Neural cell (in vitro differentiated cells): ENCODE results near the gene ARNT2. TPM values are rescaled to one million over a fixed set of nuclear protein-coding genes. Genes with fewer than 3 reads are reported as not detected.

Source experiments
- H2AFZ ChIP-seq: fragments of 200-600, 300-800 bp; sonication (generic), shearing (Covaris generic); 2 replicates; pipeline ENCODE4 v1.6.0; 2014; ENCODE audit warnings: low read depth, mild to moderate bottlenecking, antibody characterized with exemption, low read length, moderate library complexity
- H3F3A ChIP-seq: fragments of 200-600 bp; shearing (Covaris generic); 2 replicates; pipeline ENCODE4 v1.6.1; 2016; ENCODE audit warnings: mild to moderate bottlenecking, moderate library complexity, mixed read lengths, antibody characterized with exemption, low read length; ENCODE audit not compliant: insufficient read depth, poor library complexity, severe bottlenecking
- H3K27ac ChIP-seq: fragments of 200-600, 300-800 bp; sonication (generic), shearing (Covaris generic); 2 replicates; pipeline ENCODE4 v1.5.1; 2014; ENCODE audit warnings: mild to moderate bottlenecking, low read length, moderate library complexity
- H3K27me3 ChIP-seq: fragments of 300-800, 200-600 bp; sonication (generic), shearing (Covaris generic); 2 replicates; pipeline ENCODE4 v1.6.0; 2014; ENCODE audit warnings: mild to moderate bottlenecking, low read depth, low read length, moderate library complexity; ENCODE audit not compliant: insufficient read depth
- H3K36me3 ChIP-seq: fragments of 300-800, 200-600 bp; sonication (generic), shearing (Covaris generic); 2 replicates; pipeline ENCODE4 v1.5.1; 2014; ENCODE audit warnings: mild to moderate bottlenecking, antibody characterized with exemption, low read length, moderate library complexity; ENCODE audit not compliant: insufficient read depth
- H3K4me2 ChIP-seq: fragments of 300-800, 200-600 bp; sonication (generic), shearing (Covaris generic); 2 replicates; pipeline ENCODE4 v1.6.0; 2014; ENCODE audit warnings: mild to moderate bottlenecking, low read length
- H3K4me3 ChIP-seq: fragments of 300-800, 200-600 bp; sonication (generic), shearing (Covaris generic); 2 replicates; pipeline ENCODE4 v1.5.1; 2014; ENCODE audit warnings: mild to moderate bottlenecking, low read length, moderate library complexity
- H3K79me2 ChIP-seq: fragments of 200-600 bp; shearing (Covaris generic); replicated peaks from 2 replicates; pipeline ENCODE4 v1.6.0; 2014; ENCODE audit warnings: mild to moderate bottlenecking, low read length, moderate library complexity; ENCODE audit not compliant: insufficient read depth
- H3K9ac ChIP-seq: fragments of 300-800, 200-600 bp; sonication (generic), shearing (Covaris generic); 2 replicates; pipeline ENCODE4 v1.6.1; 2016; ENCODE audit warnings: mild to moderate bottlenecking, low read length, mixed read lengths
- H3K9me2 ChIP-seq: fragments of 200-600 bp; shearing (Covaris generic); 2 replicates; pipeline ENCODE4 v1.6.1; 2016; ENCODE audit warnings: mild to moderate bottlenecking, low read length, mixed read lengths; ENCODE audit not compliant: insufficient read depth
- H3K9me3 ChIP-seq: fragments of 200-600, 300-800 bp; sonication (generic), shearing (Covaris generic); 2 replicates; pipeline ENCODE4 v1.6.1; 2016; ENCODE audit warnings: mild to moderate bottlenecking, mixed run types, low read length, moderate library complexity, mixed read lengths
- H4K20me1 ChIP-seq: fragments of 200-600 bp; shearing (Covaris generic); 2 replicates; pipeline ENCODE4 v1.6.1; 2016; ENCODE audit warnings: mild to moderate bottlenecking, mixed run types; ENCODE audit not compliant: insufficient read depth
- EP300 ChIP-seq: fragments of 450-650 bp; conservative IDR thresholded peaks from 2 replicates; pipeline ENCODE4 v1.6.1; 2014; ENCODE audit warnings: antibody characterized with exemption, mild to moderate bottlenecking, moderate library complexity; ENCODE audit not compliant: poor library complexity, severe bottlenecking
- EZH2 ChIP-seq: fragments of 200-600, 300-800 bp; shearing (Covaris generic), sonication (generic); IDR thresholded peaks from 2 replicates; pipeline ENCODE4 v1.6.1; 2014; ENCODE audit warnings: antibody characterized with exemption, low read length, borderline replicate concordance, mild to moderate bottlenecking; ENCODE audit not compliant: insufficient read depth, poor library complexity, severe bottlenecking
- MXI1 ChIP-seq: fragments of 450-650 bp; conservative IDR thresholded peaks from 2 replicates; pipeline ENCODE4 v1.6.1; 2014; ENCODE audit warnings: antibody characterized with exemption, mild to moderate bottlenecking; ENCODE audit not compliant: poor library complexity, severe bottlenecking
- POLR2AphosphoS5 ChIP-seq: IDR thresholded peaks from 2 replicates; pipeline ENCODE4 v1.6.1; 2012
- RAD21 ChIP-seq: fragments of 450-650 bp; conservative IDR thresholded peaks from 2 replicates; pipeline ENCODE4 v1.6.1; 2014; ENCODE audit warnings: antibody characterized with exemption, mild to moderate bottlenecking, moderate library complexity
- SMC3 ChIP-seq: fragments of 450-650 bp; conservative IDR thresholded peaks from 2 replicates; pipeline ENCODE4 v1.6.1; 2014; ENCODE audit warnings: antibody characterized with exemption, mild to moderate bottlenecking, moderate library complexity; ENCODE audit not compliant: poor library complexity
- TAF1 ChIP-seq: IDR thresholded peaks from 2 replicates; pipeline ENCODE4 v1.6.1; 2012; ENCODE audit warnings: low read depth
- polyA plus RNA-seq: library from polyadenylated mRNA; depleted of rRNA; stranded (reverse); fragments of >200 nt; gene quantifications from 2 replicates; pipeline ENCODE4 v1.2.3, GENCODE V29; 2014
- TF ChIP-seq, protein P1 (sequence below): fragments of 450-650 bp; IDR thresholded peaks from 2 replicates; pipeline ENCODE4 v1.5.1; 2014; ENCODE audit warnings: antibody characterized with exemption, mild to moderate bottlenecking, moderate library complexity; ENCODE audit not compliant: poor library complexity, severe bottlenecking
- TF ChIP-seq, protein P2 (sequence below): IDR thresholded peaks from 2 replicates; pipeline ENCODE4 v1.6.1; 2012; ENCODE audit warnings: borderline replicate concordance

Gene ARNT2
- polyA plus RNA-seq, 1 donor from 2014 or later, result 41.2 TPM

DNA sequence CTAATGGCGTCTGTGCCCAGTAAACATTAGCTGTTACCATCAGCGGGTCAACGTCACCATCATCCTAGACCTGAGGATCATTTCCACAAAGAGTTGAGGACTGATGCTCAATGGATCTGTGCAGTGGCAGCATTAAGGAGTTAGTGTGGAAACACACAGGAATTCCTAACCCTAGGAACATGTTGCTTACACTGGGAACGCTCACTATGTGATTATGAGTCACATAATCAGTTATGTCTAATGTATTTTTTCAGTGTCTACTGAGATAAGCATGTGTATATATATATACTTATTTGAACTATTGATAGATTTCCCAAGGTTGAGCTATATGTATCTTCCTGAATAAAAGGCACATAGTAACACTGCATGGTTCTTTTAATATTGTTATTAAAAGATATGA, 19.0 kb downstream of the ARNT2 start:
- Histone ChIP-seq H4K20me1 (no peaks in the 10 kb centered on the region), H3K9me2 (no peaks in the 10 kb centered on the region), H3F3A (no peaks in the 10 kb centered on the region), H3K9me3 (peaks cover 3% of the 10 kb centered on the region), H3K9ac (no peak overlapping the region), H3K4me3 (no peak overlapping the region), H3K27ac (no peak overlapping the region), H3K4me2 (no peak overlapping the region), H3K79me2 (peaks cover 58% of the 10 kb centered on the region), H3K27me3 (no peaks in the 10 kb centered on the region), H3K36me3 (no peaks in the 10 kb centered on the region), H2AFZ (no peak overlapping the region)
- no peak for TF ChIP-seq POLR2AphosphoS5
- TF ChIP-seq MXI1, result no peak
- no peak for TF ChIP-seq RAD21
- TF ChIP-seq, protein P1, sequence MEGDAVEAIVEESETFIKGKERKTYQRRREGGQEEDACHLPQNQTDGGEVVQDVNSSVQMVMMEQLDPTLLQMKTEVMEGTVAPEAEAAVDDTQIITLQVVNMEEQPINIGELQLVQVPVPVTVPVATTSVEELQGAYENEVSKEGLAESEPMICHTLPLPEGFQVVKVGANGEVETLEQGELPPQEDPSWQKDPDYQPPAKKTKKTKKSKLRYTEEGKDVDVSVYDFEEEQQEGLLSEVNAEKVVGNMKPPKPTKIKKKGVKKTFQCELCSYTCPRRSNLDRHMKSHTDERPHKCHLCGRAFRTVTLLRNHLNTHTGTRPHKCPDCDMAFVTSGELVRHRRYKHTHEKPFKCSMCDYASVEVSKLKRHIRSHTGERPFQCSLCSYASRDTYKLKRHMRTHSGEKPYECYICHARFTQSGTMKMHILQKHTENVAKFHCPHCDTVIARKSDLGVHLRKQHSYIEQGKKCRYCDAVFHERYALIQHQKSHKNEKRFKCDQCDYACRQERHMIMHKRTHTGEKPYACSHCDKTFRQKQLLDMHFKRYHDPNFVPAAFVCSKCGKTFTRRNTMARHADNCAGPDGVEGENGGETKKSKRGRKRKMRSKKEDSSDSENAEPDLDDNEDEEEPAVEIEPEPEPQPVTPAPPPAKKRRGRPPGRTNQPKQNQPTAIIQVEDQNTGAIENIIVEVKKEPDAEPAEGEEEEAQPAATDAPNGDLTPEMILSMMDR, result no peak
- no peak for TF ChIP-seq EZH2
- no peak for TF ChIP-seq TAF1

- no peaks in the 10 kb centered on the region for H3F3A ChIP-seq
- H3K9ac ChIP-seq, result no peak overlapping the region
- H3K36me3 ChIP-seq, result no peaks in the 10 kb centered on the region
- H3K27ac ChIP-seq, result no peak overlapping the region
- H2AFZ ChIP-seq, result no peak overlapping the region
- no peaks in the 10 kb centered on the region for H4K20me1 ChIP-seq
- H3K27me3 ChIP-seq, result no peaks in the 10 kb centered on the region
- no peak overlapping the region for H3K4me2 ChIP-seq
- no peaks in the 10 kb centered on the region for H3K9me2 ChIP-seq
- H3K4me3 ChIP-seq, result no peak overlapping the region
- H3K79me2 ChIP-seq, result peaks cover 47% of the 10 kb centered on the region
- H3K9me3 ChIP-seq, result peaks cover 3% of the 10 kb centered on the region
- no peak for TF ChIP-seq POLR2AphosphoS5
- no peak for TF ChIP-seq TAF1
- no peak for TF ChIP-seq EP300
- no peak for TF ChIP-seq RAD21
- TF ChIP-seq SMC3, result no peak
- TF ChIP-seq, protein P2, sequence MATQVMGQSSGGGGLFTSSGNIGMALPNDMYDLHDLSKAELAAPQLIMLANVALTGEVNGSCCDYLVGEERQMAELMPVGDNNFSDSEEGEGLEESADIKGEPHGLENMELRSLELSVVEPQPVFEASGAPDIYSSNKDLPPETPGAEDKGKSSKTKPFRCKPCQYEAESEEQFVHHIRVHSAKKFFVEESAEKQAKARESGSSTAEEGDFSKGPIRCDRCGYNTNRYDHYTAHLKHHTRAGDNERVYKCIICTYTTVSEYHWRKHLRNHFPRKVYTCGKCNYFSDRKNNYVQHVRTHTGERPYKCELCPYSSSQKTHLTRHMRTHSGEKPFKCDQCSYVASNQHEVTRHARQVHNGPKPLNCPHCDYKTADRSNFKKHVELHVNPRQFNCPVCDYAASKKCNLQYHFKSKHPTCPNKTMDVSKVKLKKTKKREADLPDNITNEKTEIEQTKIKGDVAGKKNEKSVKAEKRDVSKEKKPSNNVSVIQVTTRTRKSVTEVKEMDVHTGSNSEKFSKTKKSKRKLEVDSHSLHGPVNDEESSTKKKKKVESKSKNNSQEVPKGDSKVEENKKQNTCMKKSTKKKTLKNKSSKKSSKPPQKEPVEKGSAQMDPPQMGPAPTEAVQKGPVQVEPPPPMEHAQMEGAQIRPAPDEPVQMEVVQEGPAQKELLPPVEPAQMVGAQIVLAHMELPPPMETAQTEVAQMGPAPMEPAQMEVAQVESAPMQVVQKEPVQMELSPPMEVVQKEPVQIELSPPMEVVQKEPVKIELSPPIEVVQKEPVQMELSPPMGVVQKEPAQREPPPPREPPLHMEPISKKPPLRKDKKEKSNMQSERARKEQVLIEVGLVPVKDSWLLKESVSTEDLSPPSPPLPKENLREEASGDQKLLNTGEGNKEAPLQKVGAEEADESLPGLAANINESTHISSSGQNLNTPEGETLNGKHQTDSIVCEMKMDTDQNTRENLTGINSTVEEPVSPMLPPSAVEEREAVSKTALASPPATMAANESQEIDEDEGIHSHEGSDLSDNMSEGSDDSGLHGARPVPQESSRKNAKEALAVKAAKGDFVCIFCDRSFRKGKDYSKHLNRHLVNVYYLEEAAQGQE, result no peak
Observed at GRCh38 chr15:80424381-80424780, 20.2 kb downstream of the ARNT2 start.

DNA sequence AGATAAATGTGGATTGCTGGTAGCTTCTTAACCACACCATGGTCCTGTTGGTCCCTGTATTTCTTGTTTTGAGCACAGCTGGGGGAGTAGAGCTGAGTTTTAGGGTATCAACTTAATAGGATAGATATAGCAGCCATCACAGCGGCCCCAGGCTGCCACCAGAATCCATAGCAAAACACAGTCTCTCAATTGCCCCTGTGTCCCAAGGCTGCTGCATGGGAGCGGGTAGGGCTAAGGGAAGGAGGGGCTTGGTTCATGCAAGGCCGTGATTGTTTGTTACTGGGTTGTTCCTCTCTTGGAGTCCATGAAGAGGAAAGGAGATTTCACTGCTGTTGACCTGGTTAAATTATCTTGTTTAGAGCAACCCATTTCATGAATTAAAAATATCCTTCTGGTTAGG, 22.1 kb downstream of the ARNT2 start:
- TF ChIP-seq MXI1 (no peak), SMC3 (no peak), EZH2 (no peak), RAD21 (no peak), TAF1 (no peak), EP300 (no peak), POLR2AphosphoS5 (no peak)
- TF ChIP-seq, protein P1, result no peak
- TF ChIP-seq, protein P2, result no peak
- Histone ChIP-seq H3F3A (no peaks in the 10 kb centered on the region), H3K36me3 (no peaks in the 10 kb centered on the region), H3K4me2 (no peak overlapping the region), H3K4me3 (no peak overlapping the region), H2AFZ (no peak overlapping the region), H3K9me2 (no peaks in the 10 kb centered on the region), H4K20me1 (no peaks in the 10 kb centered on the region), H3K27ac (no peak overlapping the region), H3K9me3 (peaks cover 6% of the 10 kb centered on the region), H3K79me2 (peaks cover 53% of the 10 kb centered on the region), H3K9ac (no peak overlapping the region), H3K27me3 (no peaks in the 10 kb centered on the region)
